Measurements from ENCODE around the gene CDH24. TPM values are rescaled to one million over a fixed set of nuclear protein-coding genes. Genes with fewer than 3 reads are reported as not detected.

The CDH24 gene
- total and polyA plus RNA-seq, 2 experiments from 2014 or later = 1.5 to 3.8 TPM

- H3K9me3 ChIP-seq (ENCODE audit: low read depth) = no peaks in the 10 kb centered on the region
- no peak overlapping the region for H2AFZ ChIP-seq
- H3K36me3 ChIP-seq (ENCODE audit: low read depth) = peaks cover 54% of the 10 kb centered on the region
- no peak overlapping the region for H3K27ac ChIP-seq
- TF ChIP-seq EZH2 (IDR thresholded peaks at IDR 0.05; ENCODE audit: insufficient read depth, poor library complexity, severe bottlenecking) (no peak), EZH2phosphoT487 (IDR thresholded peaks at IDR 0.05; ENCODE audit: insufficient read depth, low read depth) (no peak)
- H3K4me3 ChIP-seq = no peak overlapping the region
- H3K79me2 ChIP-seq (ENCODE audit: insufficient read depth) = peaks cover 87% of the 10 kb centered on the region
- H4K20me1 ChIP-seq (ENCODE audit: insufficient read depth) = peaks cover 5% of the 10 kb centered on the region; the same call in 1 of the 2 replicates
- peaks cover 56% of the 10 kb centered on the region for H3F3A ChIP-seq (ENCODE audit: insufficient read depth)
- DNase-seq = no peak
- peak overlapping the region; percentile 31; the same call in 1 of the 2 replicates for H3K9ac ChIP-seq
- no peaks in the 10 kb centered on the region for H3K27me3 ChIP-seq (replicated peaks; ENCODE audit: insufficient read depth)
- WGBS, 2 experiments (ENCODE audit: low coverage in 1 of 2, low lambda C conversion rate in 2 of 2, missing lambda C conversion rate in 2 of 2) = 100% methylated on average over 3 of the region's 3 CpGs
- in situ Hi-C loops (cut with MboI) = no loop called here
- no peak overlapping the region for H3K4me2 ChIP-seq (ENCODE audit: unreplicated experiment)
- H3K4me1 ChIP-seq (ENCODE audit: insufficient read depth) = peaks cover 27% of the 10 kb centered on the region
- H3K9me2 ChIP-seq (ENCODE audit: insufficient read depth) = no peaks in the 10 kb centered on the region
Observed at GRCh38 chr14:23066368-23066767, 9.0 kb upstream of the CDH24 start.

GRCh38 chr14:23063601-23064000 lies 6.3 kb upstream of the CDH24 start:
- Histone ChIP-seq H3K4me2 (ENCODE audit: unreplicated experiment) (no peak overlapping the region), H4K20me1 (ENCODE audit: insufficient read depth) (peaks cover 3% of the 10 kb centered on the region; the same call in 1 of the 2 replicates), H3K79me2 (ENCODE audit: insufficient read depth) (peaks cover 77% of the 10 kb centered on the region), H3K27ac (0 out of 2 replicates have a peak overlapping the region, but pooled peaks have one; percentile 61), H3K9me3 (ENCODE audit: low read depth) (no peaks in the 10 kb centered on the region), H3K27me3 (replicated peaks; ENCODE audit: insufficient read depth) (no peaks in the 10 kb centered on the region), H2AFZ (no peak overlapping the region), H3K36me3 (ENCODE audit: low read depth) (peaks cover 67% of the 10 kb centered on the region), H3K4me3 (no peak overlapping the region), H3K4me1 (ENCODE audit: insufficient read depth) (peaks cover 21% of the 10 kb centered on the region), H3K9ac (no peak overlapping the region), H3F3A (ENCODE audit: insufficient read depth) (peaks cover 62% of the 10 kb centered on the region), H3K9me2 (ENCODE audit: insufficient read depth) (no peaks in the 10 kb centered on the region)
- no peak for DNase-seq
- TF ChIP-seq EZH2phosphoT487 (IDR thresholded peaks at IDR 0.05; ENCODE audit: insufficient read depth, low read depth) (no peak), EZH2 (IDR thresholded peaks at IDR 0.05; ENCODE audit: insufficient read depth, poor library complexity, severe bottlenecking) (no peak)
- in situ Hi-C loops (cut with MboI) = no loop called here
- WGBS, 2 experiments (ENCODE audit: low coverage in 1 of 2, low lambda C conversion rate in 2 of 2, missing lambda C conversion rate in 2 of 2) = 88 to 92% methylated on average over 5 of the region's 5 CpGs

GRCh38 chr14:23062002-23062401 lies 4.7 kb upstream of the CDH24 start:
- Histone ChIP-seq H3K27me3 (replicated peaks; ENCODE audit: insufficient read depth) (no peaks in the 10 kb centered on the region), H3K4me2 (ENCODE audit: unreplicated experiment) (peak overlapping the region; percentile 15), H3K79me2 (ENCODE audit: insufficient read depth) (peaks cover 61% of the 10 kb centered on the region), H4K20me1 (ENCODE audit: insufficient read depth) (no peaks in the 10 kb centered on the region), H3K9ac (no peak overlapping the region; the same call in 1 of the 2 replicates), H3K36me3 (ENCODE audit: low read depth) (peaks cover 63% of the 10 kb centered on the region), H2AFZ (no peak overlapping the region), H3K27ac (peak overlapping the region; percentile 61), H3K4me1 (ENCODE audit: insufficient read depth) (peaks cover 16% of the 10 kb centered on the region), H3K4me3 (no peak overlapping the region), H3K9me3 (ENCODE audit: low read depth) (no peaks in the 10 kb centered on the region), H3K9me2 (ENCODE audit: insufficient read depth) (no peaks in the 10 kb centered on the region), H3F3A (ENCODE audit: insufficient read depth) (peaks cover 63% of the 10 kb centered on the region)
- peak; percentile 89 for DNase-seq
- in situ Hi-C loops (cut with MboI) = no loop called here
- 1 to 5% methylated on average over 4 of the region's 4 CpGs for WGBS, 2 experiments (ENCODE audit: low coverage in 1 of 2, low lambda C conversion rate in 2 of 2, missing lambda C conversion rate in 2 of 2)
- no peak for TF ChIP-seq EZH2phosphoT487 (IDR thresholded peaks at IDR 0.05; ENCODE audit: insufficient read depth, low read depth)
- no peak for TF ChIP-seq EZH2 (IDR thresholded peaks at IDR 0.05; ENCODE audit: insufficient read depth, poor library complexity, severe bottlenecking)

- in situ Hi-C loops (cut with MboI) = no loop called here
- Histone ChIP-seq H3K4me3 (no peak overlapping the region), H3K9me3 (ENCODE audit: low read depth) (no peaks in the 10 kb centered on the region), H3K9me2 (ENCODE audit: insufficient read depth) (no peaks in the 10 kb centered on the region), H3K27me3 (replicated peaks; ENCODE audit: insufficient read depth) (no peaks in the 10 kb centered on the region), H4K20me1 (ENCODE audit: insufficient read depth) (no peaks in the 10 kb centered on the region), H3F3A (ENCODE audit: insufficient read depth) (peaks cover 57% of the 10 kb centered on the region), H3K36me3 (ENCODE audit: low read depth) (peaks cover 50% of the 10 kb centered on the region), H3K27ac (no peak overlapping the region), H3K79me2 (ENCODE audit: insufficient read depth) (peaks cover 47% of the 10 kb centered on the region), H3K4me1 (ENCODE audit: insufficient read depth) (peaks cover 24% of the 10 kb centered on the region), H3K9ac (no peak overlapping the region), H2AFZ (no peak overlapping the region), H3K4me2 (ENCODE audit: unreplicated experiment) (no peak overlapping the region)
- no peak for DNase-seq
- 92 to 96% methylated on average over 15 to 17 of the region's 17 CpGs for WGBS, 2 experiments (ENCODE audit: low coverage in 1 of 2, low lambda C conversion rate in 2 of 2, missing lambda C conversion rate in 2 of 2)
- TF ChIP-seq EZH2 (IDR thresholded peaks at IDR 0.05; ENCODE audit: insufficient read depth, poor library complexity, severe bottlenecking) (no peak), EZH2phosphoT487 (IDR thresholded peaks at IDR 0.05; ENCODE audit: insufficient read depth, low read depth) (no peak)
Observed at GRCh38 chr14:23060536-23061260, 3.4 kb upstream of the CDH24 start.

Data from GM23248 (cell line).